Muscle layer of colon (tissue), 2 donors: Measurements from ENCODE around the gene NOTCH1.
"Not testable (repeated sequence)": the region's sequence is repeated elsewhere in the genome, so short reads cannot be mapped to it uniquely, and the experiment has no call there.

Experiments used
- H3K27ac ChIP-seq: one replicate; pipeline ENCODE4 v1.7.0; 2013; ENCODE audit warnings: low read depth, mild to moderate bottlenecking, low read length, moderate library complexity
- H3K27me3 ChIP-seq, 2 donors: one replicate each; pipeline ENCODE4 v1.7.0; 2013; ENCODE audit warnings: low read length in 2 of 2, mild to moderate bottlenecking in 2 of 2; ENCODE audit not compliant: insufficient read depth in 2 of 2, control insufficient read depth in 1 of 2
- H3K36me3 ChIP-seq: one replicate; pipeline ENCODE4 v1.7.0; 2013; ENCODE audit warnings: mild to moderate bottlenecking, low read length; ENCODE audit not compliant: insufficient read depth
- H3K4me1 ChIP-seq: one replicate; pipeline ENCODE4 v1.7.0; 2013; ENCODE audit warnings: mild to moderate bottlenecking, low read length; ENCODE audit not compliant: insufficient read depth
- H3K4me3 ChIP-seq, 2 donors: one replicate each; pipeline ENCODE4 v1.7.0; 2013; ENCODE audit warnings: low read length in 2 of 2, low read depth in 1 of 2, mild to moderate bottlenecking in 1 of 2, moderate library complexity in 1 of 2
- H3K9ac ChIP-seq: one replicate; pipeline ENCODE4 v1.7.0; 2013; ENCODE audit warnings: low read length
- H3K9me3 ChIP-seq: one replicate; pipeline ENCODE4 v1.7.0; 2013; ENCODE audit warnings: mild to moderate bottlenecking, low read length
- donor health status: abdominal sarcoma.
- donor health status: Adenocarcinoma of cecum.

The NOTCH1 gene

DNA sequence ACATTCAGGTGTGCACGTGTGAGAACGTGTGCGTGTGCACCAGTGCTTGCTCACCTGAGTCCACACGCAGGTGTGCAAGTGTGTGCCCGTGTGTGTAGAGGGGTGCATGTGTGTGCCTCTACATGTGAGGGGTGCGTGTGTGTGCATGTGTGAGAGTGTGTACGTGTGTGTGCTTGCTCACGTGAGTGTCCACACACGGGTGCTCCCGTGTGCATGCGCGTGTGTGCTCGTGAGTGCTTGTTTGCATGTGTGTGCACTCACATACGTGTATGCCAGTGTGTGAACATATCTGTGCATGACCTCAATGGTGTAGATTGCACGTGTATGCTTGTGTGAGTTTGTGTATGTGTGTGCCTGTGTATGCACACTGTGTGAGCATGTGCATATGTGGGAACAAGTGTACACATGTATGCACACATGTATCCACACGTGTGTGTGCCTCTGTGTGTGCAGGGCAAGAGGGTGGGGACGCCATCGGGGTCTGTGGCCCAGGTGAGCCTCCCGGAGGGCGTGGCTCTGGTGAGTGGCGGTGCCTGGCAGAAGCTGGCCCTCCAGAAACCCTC lies 40.6 kb upstream of the NOTCH1 start:
- H3K9me3 ChIP-seq, result no peaks in the 10 kb centered on the region
- H3K27me3 ChIP-seq, result no peaks in the 10 kb centered on the region
- no peak overlapping the region for H3K9ac ChIP-seq
- H3K4me3 ChIP-seq, result no peak overlapping the region
- H3K27ac ChIP-seq, result no peak overlapping the region
- peaks cover 31% of the 10 kb centered on the region for H3K4me1 ChIP-seq
- no peaks in the 10 kb centered on the region for H3K36me3 ChIP-seq

DNA sequence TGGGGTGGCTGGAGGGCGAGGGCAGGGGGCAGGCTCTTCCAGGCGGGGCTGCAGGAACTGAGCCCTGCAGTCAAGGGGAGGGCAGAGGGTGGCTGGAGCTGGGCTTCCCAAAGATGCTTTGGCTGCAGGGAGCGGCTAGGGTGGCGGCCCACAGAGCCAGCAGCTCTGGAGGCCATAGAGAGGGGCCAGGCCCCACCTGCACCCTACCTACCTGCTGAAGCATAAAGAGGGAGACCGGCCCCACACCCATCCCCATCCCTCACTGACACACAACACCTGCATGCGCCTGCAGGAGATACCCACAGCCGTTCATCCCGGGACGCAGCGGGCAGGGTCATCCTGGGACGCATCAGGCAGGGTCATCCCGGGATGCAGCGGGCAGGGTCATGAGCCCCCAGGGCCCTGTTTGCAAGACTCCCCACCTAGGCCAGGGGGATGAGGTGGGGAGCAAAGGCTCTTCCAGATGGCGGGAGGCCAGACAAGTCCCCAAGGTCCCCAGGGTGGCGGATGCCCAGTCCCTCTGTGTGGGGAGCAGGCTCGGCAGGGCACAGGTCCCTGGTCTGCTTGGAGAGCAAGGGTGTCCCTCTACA lies 39.8 kb upstream of the NOTCH1 start:
- Histone ChIP-seq H3K9ac (no peak overlapping the region), H3K9me3 (no peaks in the 10 kb centered on the region), H3K27me3 (no peaks in the 10 kb centered on the region), H3K4me3 (no peak overlapping the region), H3K27ac (no peak overlapping the region), H3K36me3 (no peaks in the 10 kb centered on the region), H3K4me1 (peaks cover 27% of the 10 kb centered on the region)

DNA sequence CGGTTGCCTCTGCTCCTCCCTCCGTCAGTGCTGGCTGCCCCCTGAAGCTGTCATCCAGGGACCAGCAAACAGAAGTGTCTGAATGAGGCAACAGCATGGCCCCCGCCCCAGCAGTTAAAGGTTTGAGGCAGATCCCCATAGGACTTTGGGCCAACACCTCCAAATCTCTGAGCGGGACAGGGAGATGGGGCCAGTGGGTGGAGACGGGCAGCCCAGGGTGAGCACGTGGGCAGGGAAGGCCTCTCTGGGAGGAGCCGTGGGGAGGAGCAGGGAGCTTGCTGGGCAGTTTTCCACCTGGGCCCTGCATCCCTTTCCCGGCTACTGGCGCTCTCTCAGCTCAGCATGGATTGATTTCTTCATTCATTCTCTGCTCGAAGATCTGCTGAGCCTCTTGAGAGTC lies 39.1 kb upstream of the NOTCH1 start:
- no peak overlapping the region for H3K9ac ChIP-seq
- H3K27me3 ChIP-seq, result no peaks in the 10 kb centered on the region
- H3K36me3 ChIP-seq, result no peaks in the 10 kb centered on the region
- no peak overlapping the region for H3K27ac ChIP-seq
- no peak overlapping the region for H3K4me3 ChIP-seq
- H3K9me3 ChIP-seq, result no peaks in the 10 kb centered on the region
- peaks cover 27% of the 10 kb centered on the region for H3K4me1 ChIP-seq

DNA sequence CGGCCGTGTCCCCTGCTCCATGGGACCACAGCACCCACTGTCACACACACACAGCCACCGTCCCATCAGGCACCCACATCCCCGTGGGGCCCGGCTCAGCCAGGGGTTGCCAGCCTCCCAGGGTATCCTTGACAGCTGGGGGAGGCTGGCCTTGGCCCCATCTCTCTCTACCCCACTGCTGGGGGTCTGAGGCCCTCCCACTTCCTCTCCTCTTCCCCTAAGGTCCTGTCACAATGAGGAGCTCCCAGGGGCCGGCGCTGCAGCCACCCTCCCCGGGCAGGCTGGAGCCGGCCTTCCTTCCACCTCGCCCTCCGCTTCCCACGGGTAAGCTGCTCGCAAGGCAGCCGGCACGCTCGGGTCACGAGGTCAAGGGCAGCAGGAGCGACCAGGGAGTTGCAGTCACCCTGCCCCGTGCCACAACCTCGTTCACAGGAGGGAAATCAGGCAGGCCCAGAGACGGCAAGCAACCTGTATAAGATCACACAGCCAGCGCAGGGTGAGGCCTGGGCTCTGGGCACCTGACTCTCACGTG lies 38.6 kb upstream of the NOTCH1 start:
- no peak overlapping the region for H3K9ac ChIP-seq
- no peaks in the 10 kb centered on the region for H3K9me3 ChIP-seq
- peaks cover 27% of the 10 kb centered on the region for H3K4me1 ChIP-seq
- H3K4me3 ChIP-seq, result no peak overlapping the region
- H3K27me3 ChIP-seq, result no peaks in the 10 kb centered on the region
- H3K36me3 ChIP-seq, result no peaks in the 10 kb centered on the region
- H3K27ac ChIP-seq, result no peak overlapping the region

DNA sequence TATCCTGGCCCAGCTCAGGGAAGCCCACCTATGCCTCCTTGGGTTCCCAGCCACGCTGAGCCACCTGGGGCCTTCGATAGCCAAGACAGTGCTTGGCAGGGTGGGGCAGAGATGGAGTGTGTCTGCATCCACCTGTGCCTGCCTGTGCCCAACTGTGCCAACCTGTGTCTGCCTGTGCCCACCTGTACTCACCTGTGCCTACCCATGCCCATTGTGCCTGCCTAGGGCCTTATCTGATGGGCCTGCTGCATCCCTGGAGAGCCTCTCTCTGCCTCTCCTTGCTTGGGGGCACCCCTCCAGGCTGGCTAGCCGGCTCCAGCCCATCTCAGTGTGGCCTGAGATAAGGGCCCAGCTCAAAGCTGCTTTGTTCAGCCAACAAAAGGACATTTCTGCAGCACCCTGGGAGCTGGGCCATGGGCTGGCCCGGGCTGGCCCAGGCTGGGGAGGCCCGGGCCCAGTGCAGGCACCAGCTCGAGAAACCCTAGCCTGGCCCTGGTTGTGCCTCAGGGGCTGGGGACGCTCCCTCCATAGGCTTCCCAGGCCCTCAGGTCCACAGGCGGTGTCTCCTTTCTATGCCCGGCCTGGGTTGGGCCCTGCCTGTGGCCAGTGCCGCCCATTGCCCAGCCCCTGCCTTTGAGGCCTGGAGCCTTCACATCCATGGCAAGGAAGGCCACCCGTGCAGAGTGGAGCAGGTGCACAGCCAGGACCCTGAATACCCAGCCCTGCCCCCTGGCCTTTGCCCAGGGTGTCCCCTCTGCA lies 37.3 kb upstream of the NOTCH1 start:
- H3K9ac ChIP-seq, result no peak overlapping the region
- peaks cover 23% of the 10 kb centered on the region for H3K4me1 ChIP-seq
- no peaks in the 10 kb centered on the region for H3K9me3 ChIP-seq
- no peaks in the 10 kb centered on the region for H3K36me3 ChIP-seq
- no peak overlapping the region for H3K27ac ChIP-seq
- H3K4me3 ChIP-seq, result no peak overlapping the region
- H3K27me3 ChIP-seq, result no peaks in the 10 kb centered on the region

DNA sequence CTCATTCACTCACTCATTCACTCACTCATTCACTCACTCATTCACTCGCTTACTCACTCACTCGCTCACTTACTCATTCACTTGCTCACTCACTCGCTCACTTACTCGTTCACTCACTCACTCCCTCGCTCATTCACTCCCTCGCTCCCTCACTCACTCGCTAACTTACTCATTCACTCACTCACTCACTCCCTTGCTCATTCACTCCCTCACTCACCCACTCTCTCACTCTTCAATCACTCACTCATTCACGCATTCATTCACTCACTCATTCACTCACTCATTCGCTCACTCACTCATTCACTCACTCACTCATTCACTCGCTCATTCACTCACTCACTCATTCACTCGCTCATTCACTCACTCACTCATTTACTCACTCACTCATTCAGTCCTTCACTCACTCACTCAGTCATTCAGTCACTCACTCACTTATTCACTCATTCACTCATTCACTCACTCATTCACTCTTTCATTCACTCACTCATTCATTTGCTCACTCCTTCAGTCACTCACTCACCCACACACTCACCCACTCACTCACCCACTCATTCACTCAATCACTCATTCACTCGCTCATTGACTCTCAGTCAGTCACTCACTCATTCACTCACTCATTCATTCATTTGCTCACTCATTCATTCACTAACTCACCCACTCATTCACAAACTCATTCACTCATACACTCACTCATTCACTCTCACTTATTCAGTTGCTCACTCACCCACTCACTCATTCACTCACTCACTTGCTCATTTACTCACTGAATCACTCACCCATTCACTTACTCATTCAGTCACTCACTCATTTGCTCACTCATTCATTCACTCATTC lies 36.0 kb upstream of the NOTCH1 start:
- Histone ChIP-seq H3K27ac (no peak overlapping the region), H3K4me1 (peaks cover 12% of the 10 kb centered on the region), H3K36me3 (no peaks in the 10 kb centered on the region), H3K9ac (no peak overlapping the region), H3K27me3 (no peaks in the 10 kb centered on the region), H3K9me3 (no peaks in the 10 kb centered on the region), H3K4me3 (no peak overlapping the region)

DNA sequence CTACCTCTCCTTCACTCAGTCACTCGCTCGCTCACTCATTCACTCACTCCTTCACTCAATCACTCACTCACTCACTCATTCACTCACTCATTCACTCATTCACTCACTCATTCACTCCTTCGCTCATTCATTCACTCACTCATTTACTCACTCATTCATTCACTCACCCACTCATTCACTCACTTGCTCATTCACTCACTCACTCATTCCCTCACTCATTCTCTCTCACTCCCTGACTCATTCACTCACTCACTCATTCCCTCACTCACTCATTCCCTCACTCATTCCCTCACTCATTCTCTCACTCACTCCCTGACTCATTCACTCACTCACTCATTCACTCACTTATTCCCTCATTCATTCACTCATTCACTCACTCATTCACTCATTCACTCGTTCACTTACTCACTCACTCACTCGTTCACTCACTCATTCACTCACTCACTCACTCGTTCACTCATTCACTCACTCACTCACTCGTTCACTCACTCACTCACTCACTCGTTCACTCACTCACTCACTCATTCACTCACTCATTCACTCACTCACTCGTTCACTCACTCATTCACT lies 33.9 kb upstream of the NOTCH1 start:
- not testable (repeated sequence) for H3K9ac ChIP-seq, H3K27ac ChIP-seq, H3K27me3 ChIP-seq, H3K9me3 ChIP-seq, H3K36me3 ChIP-seq, H3K4me3 ChIP-seq
- H3K4me1 ChIP-seq, result peaks cover 14% of the 10 kb centered on the region

DNA sequence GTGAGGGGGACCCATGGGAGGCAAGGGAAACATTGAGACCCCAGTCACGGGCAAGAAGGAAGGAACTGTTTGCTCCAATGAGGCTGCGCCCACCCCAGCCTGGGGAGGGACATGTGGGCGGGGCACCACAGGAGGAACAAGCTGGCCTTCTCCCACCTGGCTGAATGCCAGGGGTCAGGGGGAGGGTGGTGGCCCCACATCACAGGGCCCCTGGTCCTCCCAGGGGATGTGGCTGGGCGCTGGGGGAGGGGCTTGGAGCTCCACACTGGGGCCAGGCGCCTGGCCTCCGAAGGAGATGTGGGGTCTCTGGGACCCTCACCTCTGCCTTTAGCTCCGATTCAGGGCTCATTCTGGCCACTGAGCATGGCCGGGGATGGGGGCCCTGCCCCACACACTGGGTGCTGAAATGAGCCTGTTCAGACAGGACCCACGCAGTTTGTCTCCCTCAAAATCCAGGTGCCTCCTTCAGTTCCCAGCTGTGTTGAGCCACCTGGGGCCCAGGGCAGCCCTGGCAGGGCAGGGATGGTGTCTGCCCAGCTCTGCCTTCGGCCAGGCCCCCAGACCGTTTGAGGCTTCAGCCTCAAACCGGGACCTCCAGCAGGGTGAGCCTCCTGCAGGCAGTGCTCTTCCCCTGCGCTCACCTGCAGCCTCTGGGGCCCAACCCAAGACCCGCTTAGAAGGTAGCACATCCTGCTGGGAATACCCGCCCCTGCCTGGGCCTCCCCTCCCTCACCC lies 33.2 kb upstream of the NOTCH1 start:
- Histone ChIP-seq H3K27ac (no peak overlapping the region), H3K36me3 (no peaks in the 10 kb centered on the region), H3K4me1 (peaks cover 14% of the 10 kb centered on the region), H3K9ac (no peak overlapping the region), H3K4me3 (no peak overlapping the region), H3K9me3 (no peaks in the 10 kb centered on the region), H3K27me3 (no peaks in the 10 kb centered on the region)

DNA sequence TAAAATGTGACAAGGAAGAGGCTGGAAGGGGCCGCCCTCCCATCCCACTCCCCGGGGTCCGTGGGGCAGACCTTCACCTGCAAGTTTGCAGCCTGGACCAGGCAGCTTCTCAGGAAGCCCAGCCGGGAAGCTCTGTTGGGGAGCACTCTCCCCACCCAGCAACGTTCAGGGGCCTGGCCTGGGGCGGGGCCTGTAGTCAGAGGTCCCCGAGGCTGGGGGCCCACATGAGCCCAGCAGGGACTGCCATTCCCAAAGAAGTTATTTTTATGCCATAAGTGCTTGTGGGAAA lies 32.7 kb upstream of the NOTCH1 start:
- Histone ChIP-seq H3K27ac (no peak overlapping the region), H3K4me3 (no peak overlapping the region), H3K9me3 (no peaks in the 10 kb centered on the region), H3K4me1 (peaks cover 14% of the 10 kb centered on the region), H3K36me3 (no peaks in the 10 kb centered on the region), H3K27me3 (no peaks in the 10 kb centered on the region), H3K9ac (no peak overlapping the region)

DNA sequence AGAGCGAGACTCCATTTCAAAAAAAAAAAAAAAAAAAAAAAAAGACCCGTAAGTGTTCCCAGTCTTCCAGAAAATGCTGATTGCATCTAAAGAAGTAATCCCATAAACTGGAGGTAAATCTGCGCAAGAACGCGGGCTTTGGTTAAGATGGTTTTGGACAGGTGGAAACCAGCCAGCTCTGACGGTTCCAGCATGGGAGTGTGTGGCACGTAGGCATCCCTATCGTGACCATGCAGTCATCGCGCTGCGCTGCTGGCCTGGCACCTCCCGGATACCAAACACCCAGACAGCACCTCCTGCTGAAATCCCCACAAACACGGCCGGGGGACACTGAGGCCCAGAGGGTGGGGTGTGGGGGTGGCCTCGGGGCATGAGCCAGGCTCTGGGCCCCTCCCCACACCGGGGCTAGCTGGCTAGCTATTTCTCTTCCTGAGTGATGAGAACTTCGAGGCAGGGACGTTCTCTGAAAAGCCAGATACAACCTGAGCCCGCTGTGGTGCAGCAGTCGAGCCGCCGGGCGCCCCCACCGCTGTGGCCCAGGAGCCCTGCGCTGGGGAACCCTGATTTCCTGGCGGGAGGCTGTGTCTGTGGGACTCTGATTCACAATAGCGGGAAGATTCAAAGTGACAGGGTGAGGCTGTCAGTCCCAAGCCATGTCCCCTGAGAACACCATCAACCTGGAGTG lies 32.2 kb upstream of the NOTCH1 start:
- no peak overlapping the region for H3K9ac ChIP-seq
- H3K4me3 ChIP-seq, result no peak overlapping the region
- H3K4me1 ChIP-seq, result peaks cover 14% of the 10 kb centered on the region
- H3K9me3 ChIP-seq, result no peaks in the 10 kb centered on the region
- H3K27me3 ChIP-seq, result no peaks in the 10 kb centered on the region
- no peak overlapping the region for H3K27ac ChIP-seq
- H3K36me3 ChIP-seq, result no peaks in the 10 kb centered on the region
